ENCODE results near the gene RAPGEF2.
"Not testable (repeated sequence)": the region's sequence is repeated elsewhere in the genome, so short reads cannot be mapped to it uniquely, and the experiment has no call there.

The RAPGEF2 gene

DNA sequence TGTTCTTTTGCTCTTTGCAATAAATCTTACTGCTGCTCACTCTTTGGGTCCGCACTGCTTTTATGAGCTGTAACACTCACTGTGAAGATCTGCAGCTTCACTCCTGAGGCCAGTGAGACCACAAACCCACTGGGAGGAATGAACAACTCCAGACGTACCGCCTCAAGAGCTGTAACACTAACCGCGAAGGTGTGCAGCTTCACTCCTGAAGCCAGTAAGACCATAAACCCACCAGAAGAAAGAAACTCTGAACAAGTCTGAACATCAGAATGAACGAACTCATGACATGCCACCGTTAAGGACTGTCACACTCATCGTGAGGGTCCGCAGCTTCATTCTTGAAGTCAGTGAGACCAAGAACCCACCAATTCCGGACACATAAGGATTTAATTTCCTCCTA is 276.2 kb downstream of the RAPGEF2 start:
- H3K4me1 Mint-ChIP-seq (ENCODE audit: low read depth); H3K9me3 Mint-ChIP-seq (ENCODE audit: low read depth); H3K4me3 Mint-ChIP-seq; H3K27ac Mint-ChIP-seq; H3K36me3 Mint-ChIP-seq: not testable (repeated sequence)
- peaks cover 11% of the 10 kb centered on the region for H3K27me3 Mint-ChIP-seq

DNA sequence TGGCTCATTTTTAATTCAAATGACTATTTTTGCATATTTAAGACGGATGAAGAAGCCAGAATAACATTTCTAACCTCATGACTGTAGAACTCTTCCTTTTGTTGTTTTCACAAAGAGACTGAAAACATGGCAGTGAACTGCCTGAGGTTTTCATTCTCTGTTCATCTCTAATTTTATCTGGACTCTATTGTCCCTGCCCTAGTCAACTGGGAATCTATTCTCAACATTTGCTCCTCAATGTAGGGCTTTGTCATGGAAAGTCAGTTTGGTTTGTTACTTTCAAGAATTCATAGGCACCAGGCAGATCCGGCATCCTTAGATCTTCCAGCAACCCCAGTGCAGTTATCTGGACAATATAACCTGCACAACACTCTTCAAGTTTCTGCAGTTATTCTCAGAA is 277.0 kb downstream of the RAPGEF2 start:
- no peaks in the 10 kb centered on the region for H3K4me1 Mint-ChIP-seq (ENCODE audit: low read depth)
- no peaks in the 10 kb centered on the region for H3K9me3 Mint-ChIP-seq (ENCODE audit: low read depth)
- no peaks in the 10 kb centered on the region for H3K36me3 Mint-ChIP-seq
- peaks cover 11% of the 10 kb centered on the region for H3K27me3 Mint-ChIP-seq
- no peak overlapping the region for H3K4me3 Mint-ChIP-seq
- H3K27ac Mint-ChIP-seq = no peak overlapping the region

DNA sequence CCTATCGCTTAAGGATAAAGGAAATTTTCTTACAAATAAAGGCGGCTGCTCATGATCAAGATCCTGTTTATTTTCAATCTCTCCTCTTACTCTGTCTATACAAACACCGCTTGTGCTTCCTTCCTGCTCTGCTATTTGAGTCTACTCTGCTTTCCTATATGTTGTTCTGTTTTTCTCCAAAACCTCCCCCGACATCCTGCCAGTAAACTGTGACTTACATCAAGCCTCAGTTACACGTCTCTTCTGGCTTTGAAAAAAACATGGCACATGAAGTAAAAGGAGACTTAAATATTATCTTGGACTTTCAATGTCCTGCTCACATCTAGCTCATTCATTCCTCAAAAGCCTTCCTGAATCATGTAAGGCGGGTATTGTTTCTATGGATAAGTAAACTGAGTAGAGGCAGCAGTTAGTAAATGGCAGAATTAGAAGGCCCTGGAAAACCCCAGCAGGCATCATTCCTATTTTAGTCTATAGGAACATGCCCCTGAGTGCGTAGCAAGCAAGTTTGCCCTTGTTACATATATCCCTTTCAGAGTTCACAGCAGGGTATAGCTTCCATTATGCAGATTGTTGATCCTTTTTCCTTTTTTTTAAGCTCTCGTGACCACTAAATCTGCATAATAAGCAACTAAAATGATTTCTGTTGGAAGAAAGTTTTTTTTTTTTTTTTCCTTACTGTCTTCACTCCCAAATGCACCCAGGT is 280.1 kb downstream of the RAPGEF2 start:
- Mint-ChIP-seq H3K4me1 (ENCODE audit: low read depth) (no peaks in the 10 kb centered on the region), H3K27me3 (peaks cover 18% of the 10 kb centered on the region), H3K4me3 (no peak overlapping the region), H3K36me3 (no peaks in the 10 kb centered on the region), H3K27ac (no peak overlapping the region), H3K9me3 (ENCODE audit: low read depth) (peaks cover 12% of the 10 kb centered on the region)

DNA sequence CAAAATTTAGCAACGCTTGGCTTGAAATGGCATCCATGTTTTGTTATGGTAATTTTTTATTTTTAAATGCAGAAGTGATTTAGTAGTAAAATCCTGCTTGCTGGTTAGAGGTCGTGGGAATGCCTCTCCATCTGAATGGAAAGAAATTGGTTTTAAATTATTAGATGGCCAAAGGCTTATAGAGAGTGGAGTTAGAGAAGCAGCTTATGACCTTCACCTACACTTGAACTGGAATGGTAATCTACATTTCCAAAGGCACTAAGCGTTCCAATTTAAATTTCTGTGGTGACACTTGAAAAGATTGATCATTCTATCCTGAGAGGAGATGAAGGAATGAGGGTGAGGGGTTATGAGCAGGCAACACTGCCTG is 280.7 kb downstream of the RAPGEF2 start:
- peaks cover 21% of the 10 kb centered on the region for H3K27me3 Mint-ChIP-seq
- no peaks in the 10 kb centered on the region for H3K4me1 Mint-ChIP-seq (ENCODE audit: low read depth)
- H3K27ac Mint-ChIP-seq = no peak overlapping the region
- H3K4me3 Mint-ChIP-seq = no peak overlapping the region
- peaks cover 12% of the 10 kb centered on the region for H3K9me3 Mint-ChIP-seq (ENCODE audit: low read depth)
- no peaks in the 10 kb centered on the region for H3K36me3 Mint-ChIP-seq

DNA sequence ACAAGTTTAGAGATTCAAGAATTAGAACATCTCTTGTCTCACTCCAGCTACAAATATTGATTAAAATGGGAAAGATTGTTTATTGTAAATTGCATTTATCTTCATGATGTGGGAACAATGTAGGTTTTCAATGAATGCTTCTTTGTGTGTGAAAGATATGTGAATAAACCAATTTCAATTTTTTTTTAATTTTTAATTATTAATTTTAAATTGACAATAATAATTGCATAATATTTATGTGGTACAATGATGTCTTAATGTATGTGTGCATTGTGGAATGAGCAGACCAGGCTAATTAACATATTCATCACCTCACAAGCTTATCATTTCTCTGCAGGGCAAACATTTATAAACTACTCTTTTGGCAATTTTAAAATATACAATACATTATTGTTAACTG is 281.1 kb downstream of the RAPGEF2 start:
- peaks cover 21% of the 10 kb centered on the region for H3K27me3 Mint-ChIP-seq
- H3K36me3 Mint-ChIP-seq = no peaks in the 10 kb centered on the region
- no peak overlapping the region for H3K4me3 Mint-ChIP-seq
- no peaks in the 10 kb centered on the region for H3K4me1 Mint-ChIP-seq (ENCODE audit: low read depth)
- peaks cover 12% of the 10 kb centered on the region for H3K9me3 Mint-ChIP-seq (ENCODE audit: low read depth)
- H3K27ac Mint-ChIP-seq = no peak overlapping the region

DNA sequence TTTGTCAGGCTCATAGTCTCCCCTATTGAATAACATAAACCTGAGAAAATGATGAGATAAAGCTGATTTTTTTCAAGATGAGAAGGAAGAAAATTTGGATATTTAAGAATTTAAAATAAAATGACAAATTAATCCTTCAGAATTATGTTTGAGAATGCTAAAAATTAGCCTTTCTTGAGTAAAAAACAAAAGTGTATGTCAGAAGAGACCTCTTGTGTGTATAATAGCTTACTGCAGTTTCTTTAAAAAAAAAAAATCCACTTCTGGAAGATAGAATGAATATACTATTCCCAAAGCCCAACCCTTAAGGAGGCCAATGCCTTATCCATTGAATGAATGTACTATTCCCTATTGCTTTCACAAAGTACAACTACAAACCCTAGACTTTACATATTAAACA is 281.8 kb downstream of the RAPGEF2 start:
- Mint-ChIP-seq H3K4me3 (no peak overlapping the region), H3K4me1 (ENCODE audit: low read depth) (no peaks in the 10 kb centered on the region), H3K36me3 (no peaks in the 10 kb centered on the region), H3K27me3 (peaks cover 24% of the 10 kb centered on the region), H3K27ac (no peak overlapping the region), H3K9me3 (ENCODE audit: low read depth) (peaks cover 12% of the 10 kb centered on the region)

DNA sequence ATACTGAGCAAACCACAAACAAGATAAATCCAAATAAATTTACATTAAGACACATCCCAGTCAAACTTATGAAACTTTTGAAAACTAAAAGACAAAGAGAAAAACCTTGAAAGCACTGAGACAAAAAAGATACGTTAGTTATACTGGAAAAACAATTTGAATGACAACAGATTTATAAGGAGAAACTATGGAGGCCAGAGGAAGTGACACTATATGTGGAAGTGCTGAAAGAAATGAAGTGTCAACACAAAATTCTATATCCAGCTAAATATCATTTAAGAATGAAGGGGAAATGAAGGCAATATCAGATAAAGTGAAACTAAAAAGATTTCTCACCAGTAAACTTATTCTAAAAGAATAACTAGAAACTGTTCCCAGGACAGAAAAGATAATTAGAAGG is 283.7 kb downstream of the RAPGEF2 start:
- no peak overlapping the region for H3K27ac Mint-ChIP-seq
- H3K4me3 Mint-ChIP-seq = no peak overlapping the region
- peaks cover 12% of the 10 kb centered on the region for H3K9me3 Mint-ChIP-seq (ENCODE audit: low read depth)
- no peaks in the 10 kb centered on the region for H3K36me3 Mint-ChIP-seq
- peaks cover 13% of the 10 kb centered on the region for H3K27me3 Mint-ChIP-seq
- peaks cover 5% of the 10 kb centered on the region for H3K4me1 Mint-ChIP-seq (ENCODE audit: low read depth)

DNA sequence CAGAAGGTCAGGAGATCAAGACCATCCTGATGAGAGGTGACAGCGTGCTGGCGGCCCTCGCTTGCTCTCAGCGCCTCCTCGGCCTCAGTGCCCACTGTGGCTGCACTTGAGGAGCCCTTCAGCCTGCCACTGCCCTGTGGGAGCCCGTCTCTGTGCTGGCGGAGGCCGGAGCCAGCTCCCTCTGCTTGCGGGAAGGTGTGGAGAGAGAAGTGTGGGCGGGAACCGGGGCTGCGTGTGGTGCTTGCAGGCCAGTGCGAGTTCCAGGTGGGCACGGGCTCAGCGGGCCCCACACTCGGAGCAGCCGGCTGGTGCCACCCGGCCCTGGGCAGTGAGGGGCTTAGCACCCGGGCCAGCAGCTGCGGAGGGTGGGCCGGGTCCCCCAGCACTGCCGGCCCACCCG is 286.9 kb downstream of the RAPGEF2 start:
- Mint-ChIP-seq H3K27me3 (peaks cover 15% of the 10 kb centered on the region), H3K4me3 (no peak overlapping the region), H3K9me3 (ENCODE audit: low read depth) (peaks cover 12% of the 10 kb centered on the region), H3K27ac (no peak overlapping the region), H3K4me1 (ENCODE audit: low read depth) (peaks cover 5% of the 10 kb centered on the region), H3K36me3 (no peaks in the 10 kb centered on the region)

DNA sequence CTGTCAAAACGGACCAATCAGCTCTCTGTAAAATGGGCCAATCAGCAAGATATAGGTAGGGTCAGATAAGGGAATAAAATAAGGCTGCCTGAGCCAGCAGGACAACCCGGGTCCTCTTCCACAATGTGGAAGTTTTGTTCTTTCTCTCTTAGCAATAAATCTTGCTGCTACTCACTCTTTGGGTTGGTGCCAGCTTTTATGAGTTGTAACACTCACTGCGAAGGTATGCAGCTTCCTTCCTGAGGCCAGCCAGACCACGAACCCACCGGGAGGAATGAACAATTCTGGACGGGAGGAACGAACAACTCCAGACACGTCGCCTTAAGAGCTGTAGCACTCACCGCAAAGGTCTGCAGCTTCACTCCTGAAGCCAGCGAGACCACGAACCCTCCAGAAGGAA is 287.8 kb downstream of the RAPGEF2 start:
- Mint-ChIP-seq H3K9me3 (ENCODE audit: low read depth) (peaks cover 12% of the 10 kb centered on the region), H3K4me3 (no peak overlapping the region), H3K4me1 (ENCODE audit: low read depth) (peaks cover 5% of the 10 kb centered on the region), H3K36me3 (no peaks in the 10 kb centered on the region), H3K27me3 (peaks cover 14% of the 10 kb centered on the region), H3K27ac (no peak overlapping the region)

DNA sequence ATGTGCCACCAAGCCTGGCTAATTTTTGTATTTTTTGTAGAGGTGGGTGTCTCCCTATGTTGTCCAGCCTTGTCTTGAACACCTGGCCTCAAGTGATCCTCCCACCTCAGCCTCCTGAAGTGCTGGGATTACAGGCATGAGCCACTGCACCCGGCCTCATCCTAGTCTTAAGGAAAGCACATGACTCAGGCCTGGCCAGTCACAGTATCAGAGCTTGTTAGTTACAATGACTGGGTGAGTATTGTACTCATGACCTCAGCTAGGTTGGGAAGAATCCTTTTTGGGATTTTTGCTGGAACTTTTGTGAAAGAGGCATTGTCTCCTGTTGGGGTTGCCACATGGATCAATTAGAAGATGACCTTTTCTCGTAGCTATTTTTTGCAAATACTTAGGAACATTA is 292.8 kb downstream of the RAPGEF2 start:
- Mint-ChIP-seq H3K9me3 (ENCODE audit: low read depth) (no peaks in the 10 kb centered on the region), H3K27me3 (peaks cover 7% of the 10 kb centered on the region), H3K4me1 (ENCODE audit: low read depth) (peaks cover 2% of the 10 kb centered on the region), H3K36me3 (no peaks in the 10 kb centered on the region), H3K4me3 (no peak overlapping the region), H3K27ac (no peak overlapping the region)

DNA sequence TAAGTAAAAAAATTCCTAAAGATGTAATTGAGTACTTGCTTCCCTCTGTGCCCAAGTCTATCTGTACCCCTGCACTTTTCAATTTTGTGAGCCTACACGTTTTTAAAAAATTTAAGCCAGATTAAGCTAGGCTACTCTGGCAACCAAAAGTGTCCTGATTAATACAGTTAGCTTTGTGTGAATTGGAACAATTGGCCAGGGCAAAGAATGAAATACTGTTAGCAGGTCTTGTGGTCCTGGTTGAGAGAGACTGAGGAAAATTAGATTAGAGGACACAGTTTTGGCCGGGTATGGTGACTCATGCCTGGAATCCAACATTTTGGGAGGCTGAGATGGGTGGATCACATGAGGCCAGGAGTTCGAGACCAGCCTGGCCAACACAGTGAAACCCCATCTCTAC is 293.3 kb downstream of the RAPGEF2 start:
- Mint-ChIP-seq H3K4me1 (ENCODE audit: low read depth) (no peaks in the 10 kb centered on the region), H3K36me3 (no peaks in the 10 kb centered on the region), H3K9me3 (ENCODE audit: low read depth) (no peaks in the 10 kb centered on the region), H3K27ac (no peak overlapping the region), H3K4me3 (no peak overlapping the region), H3K27me3 (peaks cover 7% of the 10 kb centered on the region)

DNA sequence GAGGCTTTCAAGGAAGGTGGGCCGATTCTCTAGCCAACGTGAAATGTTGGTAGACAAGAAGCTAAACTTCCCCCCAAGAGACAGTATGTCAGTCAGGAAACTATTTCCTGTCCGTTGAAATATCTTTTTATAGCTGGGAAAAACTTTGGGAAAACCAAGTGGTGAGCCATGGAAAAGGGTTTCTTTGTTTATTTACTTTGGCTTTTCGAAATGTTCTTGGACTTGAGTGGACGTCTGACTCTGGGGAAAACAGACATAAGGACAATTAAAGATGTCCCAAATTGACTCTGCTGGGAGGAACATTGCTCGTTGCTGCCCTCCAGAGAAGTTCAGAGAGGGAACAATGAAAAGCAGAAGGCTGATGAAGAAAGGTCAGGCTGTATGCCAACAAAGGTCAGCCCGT is 295.4 kb downstream of the RAPGEF2 start:
- peaks cover 3% of the 10 kb centered on the region for H3K36me3 Mint-ChIP-seq
- H3K4me1 Mint-ChIP-seq (ENCODE audit: low read depth) = peaks cover 4% of the 10 kb centered on the region
- no peaks in the 10 kb centered on the region for H3K9me3 Mint-ChIP-seq (ENCODE audit: low read depth)
- H3K27me3 Mint-ChIP-seq = peaks cover 10% of the 10 kb centered on the region
- H3K4me3 Mint-ChIP-seq = no peak overlapping the region
- no peak overlapping the region for H3K27ac Mint-ChIP-seq

DNA sequence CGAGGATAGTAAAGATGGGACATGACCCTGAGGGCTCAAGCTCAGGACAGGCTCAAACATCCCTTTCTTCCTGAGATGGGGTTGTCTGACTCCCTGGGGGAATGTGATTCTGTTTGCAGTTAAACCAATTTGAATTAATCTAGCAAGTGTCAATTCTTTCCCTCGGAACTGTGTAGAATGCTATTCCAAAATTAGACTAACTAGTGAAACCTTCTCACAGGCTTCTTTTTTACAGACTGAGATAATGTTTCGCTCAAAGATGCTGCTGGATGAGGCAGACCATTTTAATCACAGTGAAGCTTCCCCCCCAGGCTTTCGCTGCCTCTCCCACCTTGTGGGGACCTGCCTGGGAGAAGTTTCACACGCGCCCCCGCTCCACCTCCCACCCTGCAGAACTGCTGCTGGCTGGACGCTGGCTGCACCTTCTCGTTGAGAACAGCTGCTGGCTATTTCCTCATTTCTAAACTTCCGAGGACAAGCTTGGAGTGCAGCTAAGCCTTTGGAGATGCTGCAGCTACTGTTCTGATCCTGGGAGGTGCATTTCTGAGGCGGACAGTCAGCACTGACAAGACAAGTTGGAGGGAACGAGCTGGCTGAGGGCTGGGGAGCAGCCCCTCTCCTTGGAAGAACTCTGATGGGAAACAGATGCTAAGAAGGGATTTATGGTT is 297.8 kb downstream of the RAPGEF2 start:
- peaks cover 3% of the 10 kb centered on the region for H3K36me3 Mint-ChIP-seq
- H3K27ac Mint-ChIP-seq = no peak overlapping the region
- H3K27me3 Mint-ChIP-seq = peaks cover 10% of the 10 kb centered on the region
- no peaks in the 10 kb centered on the region for H3K9me3 Mint-ChIP-seq (ENCODE audit: low read depth)
- peaks cover 4% of the 10 kb centered on the region for H3K4me1 Mint-ChIP-seq (ENCODE audit: low read depth)
- no peak overlapping the region for H3K4me3 Mint-ChIP-seq

DNA sequence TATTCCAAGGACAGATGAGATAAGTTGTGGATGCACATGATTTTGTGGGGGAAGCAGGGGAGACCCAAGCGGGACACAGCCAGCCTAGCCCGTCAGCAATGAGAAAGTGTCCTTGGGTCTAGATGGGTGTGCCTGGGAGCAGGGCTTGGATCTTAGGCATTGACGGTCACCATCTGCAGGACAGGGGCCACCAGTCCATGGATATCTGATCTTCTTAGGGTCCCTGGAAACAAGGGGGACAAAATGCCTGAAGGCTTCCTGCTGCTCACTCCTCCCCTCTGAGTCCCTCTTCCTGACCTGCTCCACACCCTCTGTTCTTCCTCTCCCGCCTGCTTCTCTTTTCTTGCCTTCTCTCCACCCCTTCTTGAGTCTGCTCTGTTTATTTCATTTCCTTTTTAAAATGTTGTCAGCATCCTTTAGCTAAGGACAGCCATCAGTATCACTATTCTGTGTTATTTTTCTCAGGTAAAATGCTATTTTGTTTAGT is 298.4 kb downstream of the RAPGEF2 start:
- Mint-ChIP-seq H3K27ac (no peak overlapping the region), H3K4me3 (no peak overlapping the region), H3K36me3 (peaks cover 3% of the 10 kb centered on the region), H3K27me3 (peaks cover 10% of the 10 kb centered on the region), H3K9me3 (ENCODE audit: low read depth) (no peaks in the 10 kb centered on the region), H3K4me1 (ENCODE audit: low read depth) (peaks cover 4% of the 10 kb centered on the region)

DNA sequence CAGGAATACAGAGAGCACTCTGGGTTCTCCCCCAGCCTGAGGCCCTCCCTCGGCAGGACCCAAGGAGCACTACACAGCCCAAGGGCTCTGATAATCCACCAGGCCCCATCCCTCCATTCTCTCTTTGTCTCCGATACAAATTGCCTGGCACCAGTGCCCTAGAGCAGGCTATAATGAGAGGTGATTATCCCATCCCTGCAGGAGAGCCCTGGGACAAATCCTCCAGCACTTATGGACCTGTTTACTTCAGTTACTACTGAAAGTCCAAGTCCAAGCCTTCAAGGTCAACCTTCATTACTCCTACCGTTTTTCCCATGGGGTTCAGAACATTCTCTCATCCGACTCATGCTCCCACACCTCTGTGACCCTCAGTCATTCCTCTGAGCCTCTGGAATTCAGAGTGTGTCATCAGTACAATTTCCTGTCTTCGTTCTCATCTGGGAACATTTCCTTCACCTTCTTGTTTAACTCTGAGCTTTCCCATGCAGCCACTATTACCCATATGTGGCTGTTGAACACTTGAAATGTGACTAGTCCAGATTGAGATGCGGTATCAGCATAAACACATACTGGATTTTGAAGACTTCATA is 299.0 kb downstream of the RAPGEF2 start:
- H3K4me1 Mint-ChIP-seq (ENCODE audit: low read depth) = peaks cover 4% of the 10 kb centered on the region
- no peak overlapping the region for H3K27ac Mint-ChIP-seq
- H3K9me3 Mint-ChIP-seq (ENCODE audit: low read depth) = no peaks in the 10 kb centered on the region
- no peak overlapping the region for H3K4me3 Mint-ChIP-seq
- H3K27me3 Mint-ChIP-seq = peaks cover 10% of the 10 kb centered on the region
- peaks cover 3% of the 10 kb centered on the region for H3K36me3 Mint-ChIP-seq
